PC-9 (cell line): ENCODE measurements around the gene PWWP2A. TPM values are rescaled to one million over a fixed set of nuclear protein-coding genes. Genes with fewer than 3 reads are reported as not detected.

Experiments
- BruUV-seq: library from RNA; stranded (reverse); fragments of 400-500 nt; replicated peaks from 2 replicates; lab custom pipeline; 2021; lab: Mats Ljungman, UMichigan
- CTCF ChIA-PET: fragments of 300-600 bp; sonication (Branson Sonifier 250); formaldehyde crosslinking; loops from one replicate; lab custom pipeline; 2022; ENCODE audit warnings: antibody characterized with exemption; lab: Charles Lee
- POLR2A ChIA-PET: fragments of 300-600 bp; sonication (Branson Sonifier 250); formaldehyde crosslinking; loops from one replicate; lab custom pipeline; 2022; ENCODE audit warnings: antibody characterized with exemption; ENCODE audit not compliant: unreplicated experiment; lab: Charles Lee
- DNase-seq, 2 experiments: peaks; one replicate each; pipeline versions ENCODE4 v3.0.0 to v3.0.0-alpha.2; 2015 to 2022; ENCODE audit warnings: mixed read lengths in 1 of 2
- H2AFZ ChIP-seq: fragments of 200-600 bp; sonication (generic); 2 replicates; pipeline ENCODE4 v1.8.1; 2017; ENCODE audit warnings: antibody characterized with exemption
- H3F3A ChIP-seq: fragments of 200-600 bp; sonication (generic); 2 replicates; pipeline ENCODE4 v1.8.1; 2017; ENCODE audit warnings: antibody characterized with exemption, mild to moderate bottlenecking, low read depth; ENCODE audit not compliant: insufficient read depth
- H3K27ac ChIP-seq: fragments of 200-600 bp; sonication (generic); 2 replicates; pipeline ENCODE4 v1.6.1; 2016; ENCODE audit warnings: mixed run types
- H3K27me3 ChIP-seq: fragments of 200-600 bp; sonication (generic); 2 replicates; pipeline ENCODE4 v1.6.1; 2016; ENCODE audit warnings: low read depth, mixed run types; ENCODE audit not compliant: insufficient read depth
- H3K36me3 ChIP-seq: fragments of 200-600 bp; sonication (generic); 2 replicates; pipeline ENCODE4 v1.6.1; 2016; ENCODE audit warnings: low read depth, mixed run types
- H3K4me1 ChIP-seq: fragments of 200-600 bp; sonication (generic); replicated peaks from 2 replicates; pipeline ENCODE4 v1.6.1; 2016; ENCODE audit warnings: mixed run types; ENCODE audit not compliant: insufficient read depth
- H3K4me2 ChIP-seq: fragments of 200-600 bp; sonication (generic); 2 replicates; pipeline ENCODE4 v1.6.1; 2017; ENCODE audit warnings: mixed run types
- H3K4me3 ChIP-seq: fragments of 200-600 bp; sonication (generic); 2 replicates; pipeline ENCODE4 v1.6.1; 2016; ENCODE audit warnings: mixed run types
- H3K79me2 ChIP-seq: fragments of 200-600 bp; sonication (generic); 2 replicates; pipeline ENCODE4 v1.6.1; 2017; ENCODE audit warnings: low read depth, mixed run types
- H3K9me2 ChIP-seq: fragments of 200-600 bp; sonication (generic); 2 replicates; pipeline ENCODE4 v1.8.1; 2017; ENCODE audit warnings: mild to moderate bottlenecking; ENCODE audit not compliant: insufficient read depth
- H3K9me3 ChIP-seq: fragments of 200-600 bp; sonication (generic); 2 replicates; pipeline ENCODE4 v1.8.1; 2016; ENCODE audit warnings: low read depth; ENCODE audit not compliant: insufficient read depth
- H4K20me1 ChIP-seq: fragments of 200-600 bp; sonication (generic); 2 replicates; pipeline ENCODE4 v1.8.1; 2017; ENCODE audit not compliant: insufficient read depth
- CTCF ChIP-seq: fragments of 200-600 bp; sonication (generic); conservative IDR thresholded peaks from 2 replicates; pipeline ENCODE4 v1.6.1; 2017; ENCODE audit warnings: mixed run types, antibody characterized with exemption, mild to moderate bottlenecking, moderate library complexity
- EZH2 ChIP-seq: fragments of 200-600 bp; sonication (generic); IDR thresholded peaks from 2 replicates; pipeline ENCODE4 v1.8.0; 2017; ENCODE audit warnings: antibody characterized with exemption, low read depth
- intact Hi-C: fragments of 100-400 bp; cut with micrococcal nuclease; formaldehyde crosslinking; loops from one replicate; pipeline ENCODE4 v1.10.0; 2022; ENCODE audit not compliant: unreplicated experiment
- total RNA-seq: library from RNA; stranded (reverse); gene quantifications from 2 replicates; pipeline ENCODE4 v1.2.3, GENCODE V29; 2021

The PWWP2A gene
- total RNA-seq, 1 experiment from 2014 or later: 19.9 TPM

GRCh38 chr5:160064417-160064810 lies 54.8 kb downstream of the PWWP2A start:
- ChIA-PET CTCF (interaction anchor here (0.7 kb wide), 1 partner anchor 54 kb away, joined by 8 read pairs; no protein-coding TSS in a partner anchor), POLR2A (interaction anchor here (0.6 to 0.7 kb wide), 3 partner anchors 310 to 878 kb away, joined by 5 to 9 read pairs (median 6); partner anchors contain the start of gene SLU7)
- Histone ChIP-seq H2AFZ (no peak overlapping the region), H3K4me1 (peaks cover 11% of the 10 kb centered on the region), H4K20me1 (no peaks in the 10 kb centered on the region; the same call in 1 of the 2 replicates), H3K27me3 (no peaks in the 10 kb centered on the region), H3K9me2 (no peaks in the 10 kb centered on the region), H3K36me3 (peaks cover 12% of the 10 kb centered on the region), H3F3A (peaks cover 12% of the 10 kb centered on the region; the same call in 1 of the 2 replicates), H3K27ac (0 out of 2 replicates have a peak overlapping the region, but pooled peaks have one; percentile 22), H3K9me3 (no peaks in the 10 kb centered on the region), H3K79me2 (no peaks in the 10 kb centered on the region), H3K4me2 (no peak overlapping the region), H3K4me3 (no peak overlapping the region)
- DNase-seq: no peak
- intact Hi-C loops: no loop called here
- BruUV-seq: no TSS peak
- no peak for TF ChIP-seq CTCF
- no peak for TF ChIP-seq EZH2

GRCh38 chr5:160061770-160062169 lies 57.5 kb downstream of the PWWP2A start:
- H3F3A ChIP-seq: peaks cover 12% of the 10 kb centered on the region; the same call in 1 of the 2 replicates
- intact Hi-C loops: no loop called here
- peaks cover 11% of the 10 kb centered on the region for H3K4me1 ChIP-seq
- BruUV-seq: no TSS peak
- ChIA-PET POLR2A (no interaction called here), CTCF (no interaction called here)
- H3K9me3 ChIP-seq: no peaks in the 10 kb centered on the region
- no peaks in the 10 kb centered on the region for H3K9me2 ChIP-seq
- H3K4me3 ChIP-seq: no peak overlapping the region
- TF ChIP-seq CTCF (no peak), EZH2 (no peak)
- H4K20me1 ChIP-seq: no peaks in the 10 kb centered on the region; the same call in 1 of the 2 replicates
- no peak overlapping the region for H2AFZ ChIP-seq
- DNase-seq: no peak
- no peak overlapping the region for H3K4me2 ChIP-seq
- no peaks in the 10 kb centered on the region for H3K27me3 ChIP-seq
- H3K36me3 ChIP-seq: peaks cover 18% of the 10 kb centered on the region
- no peaks in the 10 kb centered on the region for H3K79me2 ChIP-seq
- no peak overlapping the region for H3K27ac ChIP-seq

- ChIA-PET POLR2A (no interaction called here), CTCF (no interaction called here)
- no peak overlapping the region for H2AFZ ChIP-seq
- DNase-seq: no peak
- intact Hi-C loops: no loop called here
- peaks cover 23% of the 10 kb centered on the region for H3K36me3 ChIP-seq
- TF ChIP-seq CTCF (no peak), EZH2 (no peak)
- H3K9me3 ChIP-seq: no peaks in the 10 kb centered on the region
- no peak overlapping the region for H3K4me3 ChIP-seq
- no peak overlapping the region for H3K4me2 ChIP-seq
- no peaks in the 10 kb centered on the region for H3K79me2 ChIP-seq
- no peaks in the 10 kb centered on the region for H3K27me3 ChIP-seq
- H3K27ac ChIP-seq: no peak overlapping the region
- no peaks in the 10 kb centered on the region for H3K9me2 ChIP-seq
- no peaks in the 10 kb centered on the region; the same call in 1 of the 2 replicates for H4K20me1 ChIP-seq
- no TSS peak for BruUV-seq
- peaks cover 6% of the 10 kb centered on the region for H3K4me1 ChIP-seq
- peaks cover 11% of the 10 kb centered on the region; the same call in 1 of the 2 replicates for H3F3A ChIP-seq
Observed at GRCh38 chr5:160060001-160060400, 59.2 kb downstream of the PWWP2A start.
